ENCODE results near the gene USP32. TPM values are rescaled to one million over a fixed set of nuclear protein-coding genes. Genes with fewer than 3 reads are reported as not detected.
"Not testable (repeated sequence)": the region's sequence is repeated elsewhere in the genome, so short reads cannot be mapped to it uniquely, and the experiment has no call there.

USP32 gene
- total RNA-seq, 5 donors from 2014 or later (not counting 1 experiment from before 2014, with no cell fraction given): 30.0 to 34.5 (median 31.4) TPM

DNA sequence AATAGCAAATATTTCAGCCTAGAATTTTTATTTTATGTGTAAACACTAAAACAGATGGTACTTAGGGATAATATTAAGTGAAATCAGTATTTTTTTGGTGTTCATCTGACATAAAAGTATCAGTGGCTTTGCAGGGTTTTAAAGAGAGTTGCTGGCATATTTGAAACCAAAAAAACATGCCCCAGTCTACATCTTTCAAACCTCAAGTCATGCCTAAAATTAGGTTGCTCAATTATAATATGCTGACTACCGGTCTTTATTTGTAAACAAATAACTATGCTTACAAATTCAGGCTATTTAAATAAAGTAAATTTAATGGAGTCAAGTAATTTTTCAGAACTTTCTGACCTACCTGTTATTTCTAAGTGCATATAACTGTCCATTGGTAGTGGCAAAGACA lies 183.6 kb downstream of the USP32 start:
- H3K36me3 Mint-ChIP-seq; H3K4me1 ChIP-seq (ENCODE audit: control insufficient read depth in 1 of 2, extremely low read depth in 1 of 2, insufficient read depth in 2 of 2, low read length in 2 of 2); ATAC-seq (replicated peaks in 1 of 4); CTCF ChIA-PET; H3K27ac Mint-ChIP-seq; H3K4me1 Mint-ChIP-seq; H3K36me3 ChIP-seq (ENCODE audit: control insufficient read depth in 2 of 2, extremely low read depth in 1 of 2, insufficient read depth in 1 of 2, low read length in 1 of 2); H3K27me3 Mint-ChIP-seq; H3K4me3 Mint-ChIP-seq; H3K27ac ChIP-seq (ENCODE audit: low read length); H3K27me3 ChIP-seq (replicated peaks in 1 of 2; ENCODE audit: control insufficient read depth in 2 of 2, extremely low read depth in 1 of 2, insufficient read depth in 2 of 2, low read length in 1 of 2); H3K4me3 ChIP-seq (ENCODE audit: control insufficient read depth in 1 of 2, extremely low read depth in 1 of 2, low read length in 1 of 2); DNase-seq; H3K9me3 Mint-ChIP-seq; POLR2A ChIA-PET; H3K9me3 ChIP-seq: not testable (repeated sequence)
- no CpG with 5 or more reads among the region's 1 CpG for whole genome bisulfite sequencing (ENCODE audit: insufficient coverage)

DNA sequence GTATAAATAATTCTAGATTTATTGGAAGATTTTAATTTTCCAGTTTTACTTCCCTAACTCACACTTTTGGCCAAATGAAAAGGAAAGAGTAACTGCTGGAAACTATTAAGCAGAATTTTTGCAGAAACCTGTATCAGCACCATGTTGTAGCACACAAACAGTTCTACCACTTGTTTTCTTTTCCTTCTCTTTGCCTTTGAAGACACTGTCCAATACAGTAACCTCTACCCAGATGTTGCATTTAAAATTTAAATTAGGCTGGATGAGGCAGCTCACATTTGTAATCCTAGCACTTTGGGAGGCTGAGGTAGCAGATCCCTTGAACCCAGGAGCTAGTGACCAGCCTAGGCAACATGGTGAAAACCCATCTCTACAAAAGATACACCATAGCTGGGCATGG lies 186.2 kb downstream of the USP32 start:
- H3K4me1 ChIP-seq (ENCODE audit: control insufficient read depth in 1 of 2, extremely low read depth in 1 of 2, insufficient read depth in 2 of 2, low read length in 2 of 2); H3K27me3 Mint-ChIP-seq; POLR2A ChIA-PET; H3K4me3 ChIP-seq (ENCODE audit: control insufficient read depth in 1 of 2, extremely low read depth in 1 of 2, low read length in 1 of 2); ATAC-seq (replicated peaks in 1 of 4); H3K9me3 ChIP-seq; H3K36me3 ChIP-seq (ENCODE audit: control insufficient read depth in 2 of 2, extremely low read depth in 1 of 2, insufficient read depth in 1 of 2, low read length in 1 of 2); DNase-seq; H3K27ac Mint-ChIP-seq; CTCF ChIA-PET; H3K4me3 Mint-ChIP-seq; H3K9me3 Mint-ChIP-seq; H3K4me1 Mint-ChIP-seq; H3K27me3 ChIP-seq (replicated peaks in 1 of 2; ENCODE audit: control insufficient read depth in 2 of 2, extremely low read depth in 1 of 2, insufficient read depth in 2 of 2, low read length in 1 of 2); H3K27ac ChIP-seq (ENCODE audit: low read length): not testable (repeated sequence)
- H3K36me3 Mint-ChIP-seq: peaks cover 11% of the 10 kb centered on the region

DNA sequence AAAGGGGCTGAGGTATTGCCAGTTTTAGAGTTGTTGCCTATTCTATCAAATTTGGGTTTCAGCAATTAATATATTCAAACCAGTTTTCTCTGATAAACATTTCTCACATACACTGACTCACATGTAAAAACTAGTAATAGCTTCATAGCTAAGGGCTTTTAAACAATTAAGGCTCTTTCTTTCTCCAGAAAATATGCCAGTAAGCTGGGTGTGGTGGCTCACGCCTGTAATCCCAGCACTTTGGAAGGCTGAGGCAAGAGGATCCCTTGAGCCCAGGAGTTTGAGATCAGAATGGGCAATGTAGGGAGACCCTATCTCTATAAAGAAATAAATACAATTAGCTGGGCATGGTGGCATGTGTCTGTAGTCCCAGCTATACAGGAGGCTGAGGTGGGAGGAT lies 193.3 kb downstream of the USP32 start:
- H3K4me1 Mint-ChIP-seq; H3K27me3 Mint-ChIP-seq; H3K4me3 Mint-ChIP-seq; CTCF ChIA-PET; POLR2A ChIA-PET; H3K27me3 ChIP-seq (replicated peaks in 1 of 2; ENCODE audit: control insufficient read depth in 2 of 2, extremely low read depth in 1 of 2, insufficient read depth in 2 of 2, low read length in 1 of 2); H3K27ac Mint-ChIP-seq; H3K9me3 Mint-ChIP-seq; H3K4me3 ChIP-seq (ENCODE audit: control insufficient read depth in 1 of 2, extremely low read depth in 1 of 2, low read length in 1 of 2); H3K4me1 ChIP-seq (ENCODE audit: control insufficient read depth in 1 of 2, extremely low read depth in 1 of 2, insufficient read depth in 2 of 2, low read length in 2 of 2); DNase-seq; ATAC-seq (replicated peaks in 1 of 4); H3K9me3 ChIP-seq; H3K27ac ChIP-seq (ENCODE audit: low read length): not testable (repeated sequence)
- whole genome bisulfite sequencing (ENCODE audit: insufficient coverage): no CpG with 5 or more reads among the region's 1 CpG
- H3K36me3 Mint-ChIP-seq: peaks cover 39% of the 10 kb centered on the region
- H3K36me3 ChIP-seq (ENCODE audit: control insufficient read depth in 2 of 2, extremely low read depth in 1 of 2, insufficient read depth in 1 of 2, low read length in 1 of 2): peaks cover 0 to 27% of the 10 kb centered on the region in 2 donors

DNA sequence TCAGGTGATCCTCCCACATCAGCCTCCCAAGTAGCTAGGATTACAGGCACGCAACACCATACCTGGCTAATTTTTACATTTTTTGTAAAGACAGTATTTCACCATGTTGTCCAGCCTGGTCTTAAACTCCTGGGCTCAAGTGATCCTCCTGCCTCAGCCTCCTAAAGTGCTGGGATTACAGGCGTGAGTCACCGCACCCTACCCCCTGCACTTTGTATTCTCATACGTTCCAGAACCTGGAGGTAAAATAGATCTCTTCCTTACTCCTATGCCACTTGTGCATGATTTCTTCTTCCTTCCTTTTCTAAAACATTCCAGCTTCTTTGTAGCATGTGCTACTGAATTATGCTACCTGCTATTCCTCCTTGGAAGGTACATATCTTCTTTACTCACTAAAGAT lies 197.8 kb downstream of the USP32 start:
- CTCF ChIA-PET; DNase-seq; H3K9me3 ChIP-seq; H3K27me3 Mint-ChIP-seq; H3K4me3 Mint-ChIP-seq; H3K9me3 Mint-ChIP-seq; ATAC-seq (replicated peaks in 1 of 4); H3K27ac Mint-ChIP-seq; POLR2A ChIA-PET; H3K4me3 ChIP-seq (ENCODE audit: control insufficient read depth in 1 of 2, extremely low read depth in 1 of 2, low read length in 1 of 2); H3K4me1 ChIP-seq (ENCODE audit: control insufficient read depth in 1 of 2, extremely low read depth in 1 of 2, insufficient read depth in 2 of 2, low read length in 2 of 2); H3K27me3 ChIP-seq (replicated peaks in 1 of 2; ENCODE audit: control insufficient read depth in 2 of 2, extremely low read depth in 1 of 2, insufficient read depth in 2 of 2, low read length in 1 of 2); H3K27ac ChIP-seq (ENCODE audit: low read length); H3K4me1 Mint-ChIP-seq: not testable (repeated sequence)
- H3K36me3 ChIP-seq (ENCODE audit: control insufficient read depth in 2 of 2, extremely low read depth in 1 of 2, insufficient read depth in 1 of 2, low read length in 1 of 2): peaks cover 4 to 59% of the 10 kb centered on the region in 2 donors
- H3K36me3 Mint-ChIP-seq: peaks cover 59% of the 10 kb centered on the region
- WGBS (ENCODE audit: insufficient coverage): 100% methylated on average over 4 of the region's 4 CpGs

DNA sequence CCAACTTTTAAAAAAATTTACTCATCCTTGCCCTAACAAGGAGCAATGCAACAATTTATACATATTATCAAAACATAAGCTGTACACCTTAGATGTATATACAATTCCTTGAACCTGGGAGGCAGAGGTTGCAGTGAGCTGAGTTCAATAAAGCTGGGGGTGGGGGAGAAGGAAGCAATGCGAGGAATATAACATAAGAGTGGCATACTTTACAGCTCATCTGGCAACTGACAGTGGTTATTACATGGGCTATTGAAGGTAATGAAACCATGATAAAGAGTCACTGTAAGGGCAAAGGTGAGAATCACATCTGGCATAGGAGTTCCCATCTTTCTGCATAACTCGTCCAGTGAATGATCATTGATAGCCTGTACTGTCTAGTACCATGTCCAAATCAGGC lies 198.5 kb downstream of the USP32 start:
- H3K27me3 ChIP-seq (replicated peaks in 1 of 2; ENCODE audit: control insufficient read depth in 2 of 2, extremely low read depth in 1 of 2, insufficient read depth in 2 of 2, low read length in 1 of 2): no peaks in the 10 kb centered on the region
- CTCF ChIA-PET: no interaction called here
- Mint-ChIP-seq H3K36me3 (peaks cover 63% of the 10 kb centered on the region), H3K4me1 (no peaks in the 10 kb centered on the region), H3K9me3 (no peaks in the 10 kb centered on the region), H3K27me3 (no peaks in the 10 kb centered on the region), H3K27ac (no peak overlapping the region), H3K4me3 (no peak overlapping the region)
- no peak overlapping the region for H3K4me3 ChIP-seq (ENCODE audit: control insufficient read depth in 1 of 2, extremely low read depth in 1 of 2, low read length in 1 of 2)
- DNase-seq: no peak
- POLR2A ChIA-PET: no interaction called here
- H3K36me3 ChIP-seq (ENCODE audit: control insufficient read depth in 2 of 2, extremely low read depth in 1 of 2, insufficient read depth in 1 of 2, low read length in 1 of 2): peaks cover 4 to 59% of the 10 kb centered on the region in 2 donors
- no peaks in the 10 kb centered on the region for H3K9me3 ChIP-seq
- ATAC-seq (replicated peaks in 1 of 4): no peak
- 100% methylated on average over 2 of the region's 2 CpGs for WGBS (ENCODE audit: insufficient coverage)
- no peaks in the 10 kb centered on the region for H3K4me1 ChIP-seq (ENCODE audit: control insufficient read depth in 1 of 2, extremely low read depth in 1 of 2, insufficient read depth in 2 of 2, low read length in 2 of 2)
- no peak overlapping the region for H3K27ac ChIP-seq (ENCODE audit: low read length)

DNA sequence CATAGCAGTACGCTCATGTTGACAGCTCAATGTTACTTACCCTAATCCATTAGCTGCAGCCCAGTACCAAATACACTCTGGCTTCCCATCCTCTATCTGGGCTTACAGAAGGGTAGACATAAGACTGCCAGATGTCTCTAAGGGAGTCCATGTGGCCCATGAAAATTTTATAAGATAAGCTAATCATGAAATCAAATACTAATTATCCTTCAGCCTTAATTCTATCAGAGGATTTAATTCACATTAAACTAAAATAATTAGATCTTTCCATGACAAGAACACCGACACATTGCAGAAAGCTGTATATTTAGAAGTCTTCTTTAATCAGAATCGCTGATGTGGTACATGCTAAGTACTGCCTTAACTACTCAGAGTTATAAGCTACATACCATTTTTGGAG lies 198.9 kb downstream of the USP32 start:
- H3K27me3 Mint-ChIP-seq; H3K9me3 ChIP-seq; DNase-seq; CTCF ChIA-PET; H3K27ac Mint-ChIP-seq; H3K4me1 ChIP-seq (ENCODE audit: control insufficient read depth in 1 of 2, extremely low read depth in 1 of 2, insufficient read depth in 2 of 2, low read length in 2 of 2); H3K4me3 ChIP-seq (ENCODE audit: control insufficient read depth in 1 of 2, extremely low read depth in 1 of 2, low read length in 1 of 2); ATAC-seq (replicated peaks in 1 of 4); H3K9me3 Mint-ChIP-seq; H3K4me3 Mint-ChIP-seq; H3K27me3 ChIP-seq (replicated peaks in 1 of 2; ENCODE audit: control insufficient read depth in 2 of 2, extremely low read depth in 1 of 2, insufficient read depth in 2 of 2, low read length in 1 of 2); POLR2A ChIA-PET; H3K27ac ChIP-seq (ENCODE audit: low read length); H3K4me1 Mint-ChIP-seq: not testable (repeated sequence)
- H3K36me3 ChIP-seq (ENCODE audit: control insufficient read depth in 2 of 2, extremely low read depth in 1 of 2, insufficient read depth in 1 of 2, low read length in 1 of 2): peaks cover 4 to 54% of the 10 kb centered on the region in 2 donors
- 100% methylated on average over 1 of the region's 3 CpGs for WGBS (ENCODE audit: insufficient coverage)
- H3K36me3 Mint-ChIP-seq: peaks cover 59% of the 10 kb centered on the region

DNA sequence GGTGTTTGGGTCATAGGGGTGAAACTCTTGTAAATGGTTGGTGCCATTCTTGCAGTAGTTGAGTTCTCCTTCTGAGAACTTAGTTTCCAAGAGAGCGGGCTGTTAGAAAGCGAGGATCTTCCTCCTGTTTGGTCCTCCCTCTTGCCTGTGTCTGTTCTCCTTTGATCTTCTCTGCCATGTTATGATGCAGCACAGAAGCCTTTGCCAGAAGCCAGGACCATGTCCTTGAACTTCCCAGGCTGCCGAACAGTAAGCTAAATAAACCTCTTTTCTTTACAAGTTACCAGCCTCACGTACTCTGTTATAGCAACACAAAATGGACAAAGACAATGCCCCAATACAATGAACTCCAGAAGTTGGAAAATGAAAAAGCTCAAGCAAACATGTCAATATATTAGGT lies 201.9 kb downstream of the USP32 start:
- H3K9me3 Mint-ChIP-seq; H3K4me1 ChIP-seq (ENCODE audit: control insufficient read depth in 1 of 2, extremely low read depth in 1 of 2, insufficient read depth in 2 of 2, low read length in 2 of 2); H3K4me1 Mint-ChIP-seq; H3K4me3 ChIP-seq (ENCODE audit: control insufficient read depth in 1 of 2, extremely low read depth in 1 of 2, low read length in 1 of 2); H3K4me3 Mint-ChIP-seq; ATAC-seq (replicated peaks in 1 of 4); H3K27me3 Mint-ChIP-seq; H3K27me3 ChIP-seq (replicated peaks in 1 of 2; ENCODE audit: control insufficient read depth in 2 of 2, extremely low read depth in 1 of 2, insufficient read depth in 2 of 2, low read length in 1 of 2); CTCF ChIA-PET; H3K9me3 ChIP-seq; POLR2A ChIA-PET; H3K27ac Mint-ChIP-seq; DNase-seq; H3K27ac ChIP-seq (ENCODE audit: low read length): not testable (repeated sequence)
- peaks cover 4 to 56% of the 10 kb centered on the region in 2 donors for H3K36me3 ChIP-seq (ENCODE audit: control insufficient read depth in 2 of 2, extremely low read depth in 1 of 2, insufficient read depth in 1 of 2, low read length in 1 of 2)
- 100% methylated on average over 1 of the region's 4 CpGs for WGBS (ENCODE audit: insufficient coverage)
- H3K36me3 Mint-ChIP-seq: peaks cover 51% of the 10 kb centered on the region
